Measurements from ENCODE around the gene SLC35F3. TPM values are rescaled to one million over a fixed set of nuclear protein-coding genes. Genes with fewer than 3 reads are reported as not detected.

Gene SLC35F3
- total RNA-seq, 1 donor from 2014 or later = 1.6 TPM

DNA sequence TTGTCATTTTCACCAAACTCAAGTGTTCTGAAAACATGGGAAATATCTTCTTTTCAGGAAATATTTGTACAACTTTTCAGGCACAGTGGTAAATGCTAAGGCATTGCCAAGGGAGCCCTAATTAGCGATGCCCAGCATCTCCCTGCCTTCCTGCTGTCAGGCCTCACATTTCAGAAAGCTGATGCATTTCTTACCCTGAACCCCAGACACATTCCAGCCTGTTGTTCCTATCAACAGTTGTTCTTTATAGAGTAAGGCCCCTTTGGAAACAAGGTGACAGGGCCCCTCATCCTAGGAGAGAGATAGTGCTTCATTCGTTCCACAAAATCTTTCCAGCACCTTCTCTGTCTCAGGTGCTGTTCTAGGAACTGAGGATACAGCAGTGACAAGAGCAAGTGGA lies 332.9 kb downstream of the SLC35F3 start:
- H3K4me3 ChIP-seq (ENCODE audit: low read depth, low read length) = no peak overlapping the region
- TF ChIP-seq, protein P1, sequence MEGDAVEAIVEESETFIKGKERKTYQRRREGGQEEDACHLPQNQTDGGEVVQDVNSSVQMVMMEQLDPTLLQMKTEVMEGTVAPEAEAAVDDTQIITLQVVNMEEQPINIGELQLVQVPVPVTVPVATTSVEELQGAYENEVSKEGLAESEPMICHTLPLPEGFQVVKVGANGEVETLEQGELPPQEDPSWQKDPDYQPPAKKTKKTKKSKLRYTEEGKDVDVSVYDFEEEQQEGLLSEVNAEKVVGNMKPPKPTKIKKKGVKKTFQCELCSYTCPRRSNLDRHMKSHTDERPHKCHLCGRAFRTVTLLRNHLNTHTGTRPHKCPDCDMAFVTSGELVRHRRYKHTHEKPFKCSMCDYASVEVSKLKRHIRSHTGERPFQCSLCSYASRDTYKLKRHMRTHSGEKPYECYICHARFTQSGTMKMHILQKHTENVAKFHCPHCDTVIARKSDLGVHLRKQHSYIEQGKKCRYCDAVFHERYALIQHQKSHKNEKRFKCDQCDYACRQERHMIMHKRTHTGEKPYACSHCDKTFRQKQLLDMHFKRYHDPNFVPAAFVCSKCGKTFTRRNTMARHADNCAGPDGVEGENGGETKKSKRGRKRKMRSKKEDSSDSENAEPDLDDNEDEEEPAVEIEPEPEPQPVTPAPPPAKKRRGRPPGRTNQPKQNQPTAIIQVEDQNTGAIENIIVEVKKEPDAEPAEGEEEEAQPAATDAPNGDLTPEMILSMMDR (conservative IDR thresholded peaks at IDR 0.05; ENCODE audit: low read depth, low read length) = no peak
- DNase-seq (ENCODE audit: low read depth) = no peak

DNA sequence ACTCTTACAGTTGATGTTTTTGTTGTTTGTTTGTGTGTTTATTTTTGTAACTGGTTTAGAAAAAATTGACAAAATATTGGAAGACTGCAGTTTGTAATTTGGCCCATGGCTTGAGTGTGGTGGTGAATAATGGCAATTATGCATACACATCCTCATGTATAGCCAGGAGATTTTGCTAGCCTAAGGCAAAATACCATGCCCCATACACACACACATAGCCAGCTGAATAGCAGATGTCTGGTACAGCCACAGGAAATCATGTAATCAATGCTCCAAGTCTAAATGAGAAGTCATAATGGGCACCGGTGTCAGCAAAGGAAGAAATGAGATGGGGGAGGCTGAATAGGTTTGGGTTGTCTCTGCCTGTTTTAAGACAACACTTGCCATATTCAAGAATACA lies 333.6 kb downstream of the SLC35F3 start:
- no peak for DNase-seq (ENCODE audit: low read depth)
- TF ChIP-seq, protein P1 (conservative IDR thresholded peaks at IDR 0.05; ENCODE audit: low read depth, low read length) = no peak
- H3K4me3 ChIP-seq (ENCODE audit: low read depth, low read length) = no peak overlapping the region

DNA sequence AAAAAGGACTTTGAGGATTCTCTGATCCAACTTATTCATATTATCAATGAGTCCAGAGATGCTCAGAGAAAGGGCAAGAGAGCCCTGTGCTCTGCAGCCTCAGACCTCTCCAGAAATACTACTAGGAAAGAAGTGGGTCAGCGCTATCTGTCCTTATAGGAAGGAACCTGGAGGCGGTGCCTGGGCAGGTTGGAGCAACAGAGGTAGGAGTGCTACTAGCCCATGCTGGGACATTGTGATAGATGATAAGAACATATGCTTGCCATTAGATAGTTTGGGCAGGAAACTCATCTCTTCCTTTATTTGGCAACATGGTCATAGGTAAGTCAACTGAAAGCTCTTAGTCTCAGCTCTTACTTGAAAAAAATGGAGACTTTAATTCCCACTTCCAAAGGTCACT lies 335.0 kb downstream of the SLC35F3 start:
- TF ChIP-seq, protein P1 (conservative IDR thresholded peaks at IDR 0.05; ENCODE audit: low read depth, low read length) = no peak
- no peak for DNase-seq (ENCODE audit: low read depth)
- no peak overlapping the region for H3K4me3 ChIP-seq (ENCODE audit: low read depth, low read length)

DNA sequence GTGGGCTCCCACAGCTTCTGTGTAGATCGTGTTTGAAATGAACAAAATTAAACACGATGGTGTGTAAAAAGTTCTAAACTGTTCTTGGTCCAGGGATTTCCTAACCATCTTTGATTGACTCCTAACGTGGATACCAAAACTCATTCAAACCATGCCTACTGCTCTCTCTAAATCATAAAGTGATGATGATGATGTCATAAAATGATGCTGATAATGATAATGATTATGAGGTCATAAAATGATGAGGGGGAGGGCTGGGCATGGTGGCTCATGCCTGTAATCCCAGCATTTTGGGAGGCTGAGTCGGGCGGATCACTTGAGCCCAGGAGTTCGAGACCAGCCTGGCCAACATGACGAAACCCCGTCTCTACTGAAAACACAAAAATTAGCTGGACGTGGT lies 335.5 kb downstream of the SLC35F3 start:
- TF ChIP-seq, protein P1 (conservative IDR thresholded peaks at IDR 0.05; ENCODE audit: low read depth, low read length) = no peak
- H3K4me3 ChIP-seq (ENCODE audit: low read depth, low read length) = no peak overlapping the region
- no peak for DNase-seq (ENCODE audit: low read depth)

DNA sequence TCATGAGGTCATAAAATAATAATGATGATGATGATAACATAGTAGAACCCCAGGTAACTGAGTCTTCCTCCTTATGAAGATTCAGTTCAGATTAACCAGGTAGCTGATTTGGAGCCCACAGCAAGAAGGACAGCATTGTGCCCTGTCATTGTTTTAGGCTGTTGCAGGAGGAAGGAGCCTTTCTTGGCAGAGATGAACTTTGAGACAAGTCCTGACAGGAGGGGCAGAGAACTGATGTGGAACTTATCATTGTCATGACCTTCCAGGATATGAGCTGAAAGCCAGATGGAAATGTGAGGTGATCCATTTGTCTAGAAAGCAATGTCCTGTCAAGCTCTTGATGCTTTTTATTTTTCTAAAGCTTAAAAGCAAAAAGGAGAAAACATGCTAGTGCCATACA lies 336.2 kb downstream of the SLC35F3 start:
- no peak for DNase-seq (ENCODE audit: low read depth)
- H3K4me3 ChIP-seq (ENCODE audit: low read depth, low read length) = no peak overlapping the region
- TF ChIP-seq, protein P1 (conservative IDR thresholded peaks at IDR 0.05; ENCODE audit: low read depth, low read length) = no peak

DNA sequence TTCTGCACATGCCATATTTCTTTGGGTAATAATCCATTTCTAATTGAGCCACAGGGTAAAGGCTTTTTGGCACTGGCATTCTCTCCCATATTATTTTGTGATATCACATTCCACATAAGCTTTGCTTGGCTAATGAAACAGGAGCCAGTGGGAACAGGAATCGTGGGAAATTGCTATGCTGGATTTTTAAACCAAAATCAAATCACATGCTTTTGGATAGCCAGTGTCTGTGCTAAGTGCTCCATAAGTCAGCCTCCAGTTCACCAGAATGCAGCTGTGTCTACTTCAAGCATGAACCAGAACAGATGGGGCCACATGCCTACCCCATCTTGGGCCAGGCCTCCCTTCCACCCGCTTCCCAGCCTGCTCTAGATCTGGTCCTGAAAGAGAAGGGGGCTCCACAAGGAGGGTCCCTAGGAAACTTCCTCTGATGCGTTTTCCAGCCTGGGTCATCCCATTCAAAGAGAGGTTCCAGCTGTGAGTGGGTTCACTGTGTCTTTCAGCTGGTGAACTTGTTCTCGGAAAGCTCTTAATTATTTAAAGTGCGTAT lies 337.5 kb downstream of the SLC35F3 start:
- TF ChIP-seq, protein P1 (conservative IDR thresholded peaks at IDR 0.05; ENCODE audit: low read depth, low read length) = no peak
- no peak for DNase-seq (ENCODE audit: low read depth)
- H3K4me3 ChIP-seq (ENCODE audit: low read depth, low read length) = no peak overlapping the region

DNA sequence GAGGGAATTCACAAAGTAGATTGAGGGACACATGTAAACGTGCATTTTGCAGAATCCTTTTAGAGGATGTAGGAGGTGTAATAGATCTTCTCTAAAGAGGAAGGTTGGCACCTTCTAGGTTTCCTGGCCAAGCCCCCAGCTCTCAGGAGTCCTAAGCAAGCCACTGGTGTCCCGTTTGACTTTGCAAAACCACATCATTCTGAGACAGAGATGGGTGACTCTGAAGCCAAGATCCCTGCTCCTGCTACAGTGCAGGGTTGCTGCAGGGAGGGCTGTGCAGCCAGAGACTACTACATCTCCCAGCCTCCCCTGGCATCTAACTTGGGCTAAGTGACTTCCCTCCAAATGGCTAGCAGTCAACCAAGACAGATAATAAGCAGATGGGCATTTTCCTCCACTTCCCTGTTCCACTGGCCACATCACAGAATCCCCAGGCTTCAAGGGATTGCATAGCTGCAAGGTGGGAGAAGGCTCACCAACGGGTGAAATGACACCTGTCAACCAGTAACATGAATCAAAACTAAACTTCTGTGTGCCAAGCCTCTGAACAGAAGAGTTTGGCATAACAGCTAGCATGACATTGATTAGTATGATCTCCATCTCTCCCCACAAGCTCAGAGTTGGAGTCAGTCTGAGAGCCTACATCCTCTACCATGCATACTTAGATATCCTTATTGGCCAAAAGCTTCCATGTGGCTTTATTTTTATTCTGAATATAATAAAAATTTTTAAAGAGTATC lies 339.2 kb downstream of the SLC35F3 start:
- TF ChIP-seq, protein P1 (conservative IDR thresholded peaks at IDR 0.05; ENCODE audit: low read depth, low read length) = no peak
- DNase-seq (ENCODE audit: low read depth) = no peak
- H3K4me3 ChIP-seq (ENCODE audit: low read depth, low read length) = no peak overlapping the region
